GM12892 (cell line): ENCODE results near the gene NAV3.

Experiments
- POLR2AphosphoS5 ChIP-seq: IDR thresholded peaks from 2 replicates; pipeline ENCODE4 v1.6.1; 2011; ENCODE audit warnings: low read depth, low read length, control low read depth
- TAF1 ChIP-seq: IDR thresholded peaks from 2 replicates; pipeline ENCODE4 v1.6.1; 2011; ENCODE audit warnings: low read depth, mild to moderate bottlenecking, control low read depth, low read length, borderline replicate concordance

GRCh38 chr12:78143717-78144116 lies 313.0 kb downstream of the NAV3 start:
- TF ChIP-seq POLR2AphosphoS5, result no peak
- no peak for TF ChIP-seq TAF1
